Stimulated activated naive CD4-positive, alpha-beta T cell (primary cell): ENCODE results near the gene KCNC4.

Experiments used
- DNase-seq, 6 experiments: peaks; one replicate each; lab custom pipeline; 2025; lab: John Stamatoyannopoulos, UW

The KCNC4 gene

DNA sequence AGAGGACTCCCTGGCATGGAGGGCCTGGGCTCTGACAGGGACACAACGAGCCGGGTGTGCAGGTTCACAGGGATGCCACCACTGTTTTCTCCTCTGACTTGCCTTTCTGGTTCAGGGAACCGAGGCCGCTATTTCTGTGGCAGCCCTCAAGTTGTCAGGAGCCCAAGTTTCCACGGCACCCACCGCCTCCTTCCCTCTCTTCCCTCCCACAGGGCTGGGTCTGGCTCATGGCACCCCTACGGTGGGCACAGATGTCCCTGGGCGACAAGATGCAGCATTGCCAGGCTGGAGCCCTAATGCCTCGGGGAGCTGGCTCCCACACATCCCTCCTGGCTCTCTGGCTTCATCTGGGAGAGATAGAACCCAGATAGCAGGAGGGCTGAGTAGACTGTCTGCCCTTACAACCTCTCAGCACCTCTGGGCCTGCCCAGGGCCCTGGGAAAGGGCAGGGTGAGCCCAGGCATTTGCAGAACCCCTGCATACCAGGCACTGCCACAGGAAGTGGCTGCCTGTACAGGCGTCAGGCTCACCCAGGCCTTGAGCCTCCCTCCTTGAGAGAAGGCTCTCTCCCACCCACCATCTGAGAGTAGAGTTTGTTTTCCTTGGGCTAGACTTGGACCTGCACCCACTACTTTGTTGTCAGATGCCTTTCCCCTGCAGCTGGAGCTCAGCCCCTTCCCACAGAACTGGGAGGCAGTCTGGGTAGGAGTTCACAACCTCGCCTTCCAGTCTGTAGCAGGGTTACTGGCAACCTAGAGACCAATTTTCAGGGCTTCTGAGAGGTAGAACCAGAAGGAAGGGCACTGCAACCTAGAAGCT lies 20.5 kb downstream of the KCNC4 start:
- no peak for DNase-seq

GRCh38 chr1:110233861-110234260 lies 23.7 kb downstream of the KCNC4 start:
- no peak for DNase-seq

DNA sequence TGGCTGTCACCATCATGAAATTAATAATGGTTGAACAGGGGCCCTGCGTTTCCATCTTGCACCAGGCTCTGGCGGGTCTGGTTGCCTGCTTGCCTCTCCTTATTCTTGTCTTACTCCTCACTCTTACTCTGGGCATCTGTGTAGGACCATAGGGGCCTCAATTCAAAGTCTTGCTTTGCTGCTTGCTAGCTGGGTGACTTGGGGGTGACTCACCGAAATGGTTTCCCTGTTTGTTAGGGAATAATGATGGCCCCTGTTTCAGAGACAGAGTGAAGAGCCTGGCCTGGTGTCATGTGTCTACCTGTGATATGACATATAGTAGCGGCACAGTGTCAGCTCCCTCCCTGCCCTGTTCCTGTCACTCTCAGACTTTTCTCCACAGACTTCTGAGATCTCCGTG lies 24.6 kb downstream of the KCNC4 start:
- no peak for DNase-seq

DNA sequence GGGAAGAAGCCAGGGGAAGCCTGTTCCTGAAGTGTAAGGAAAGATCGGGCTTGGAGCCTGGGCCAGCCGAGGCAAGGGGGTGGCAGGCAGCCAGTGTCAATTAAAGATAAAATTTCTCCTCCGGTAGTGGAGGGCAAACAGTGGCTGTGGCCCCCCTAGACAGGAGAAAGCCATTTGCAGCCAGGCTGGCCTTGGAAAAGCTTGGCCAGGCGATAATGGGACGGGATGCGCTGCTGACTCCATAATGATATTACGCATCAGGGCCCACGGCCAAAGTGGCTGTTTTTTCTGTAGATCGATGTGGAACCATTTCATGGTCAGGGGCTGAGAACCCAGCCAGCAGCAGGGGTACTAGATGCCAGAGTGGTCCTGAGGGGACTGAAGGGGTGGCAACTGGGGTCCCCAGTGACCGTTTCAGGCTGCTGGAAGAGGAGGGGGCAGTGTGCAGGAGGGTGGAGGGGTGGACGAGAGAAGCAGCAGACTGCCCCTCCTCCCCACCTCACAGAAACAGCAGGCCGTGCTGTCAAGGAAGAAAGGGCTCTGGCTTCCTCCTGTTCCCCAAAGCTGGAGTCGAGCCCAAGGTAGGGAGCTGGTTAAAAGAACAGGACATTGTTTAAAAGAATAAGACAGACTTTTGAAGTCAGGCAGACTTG lies 25.2 kb downstream of the KCNC4 start:
- no peak for DNase-seq

GRCh38 chr1:110235834-110236682 lies 25.9 kb downstream of the KCNC4 start:
- DNase-seq: no peak

- DNase-seq: no peak
Observed at GRCh38 chr1:110237386-110238152, 27.5 kb downstream of the KCNC4 start.

DNA sequence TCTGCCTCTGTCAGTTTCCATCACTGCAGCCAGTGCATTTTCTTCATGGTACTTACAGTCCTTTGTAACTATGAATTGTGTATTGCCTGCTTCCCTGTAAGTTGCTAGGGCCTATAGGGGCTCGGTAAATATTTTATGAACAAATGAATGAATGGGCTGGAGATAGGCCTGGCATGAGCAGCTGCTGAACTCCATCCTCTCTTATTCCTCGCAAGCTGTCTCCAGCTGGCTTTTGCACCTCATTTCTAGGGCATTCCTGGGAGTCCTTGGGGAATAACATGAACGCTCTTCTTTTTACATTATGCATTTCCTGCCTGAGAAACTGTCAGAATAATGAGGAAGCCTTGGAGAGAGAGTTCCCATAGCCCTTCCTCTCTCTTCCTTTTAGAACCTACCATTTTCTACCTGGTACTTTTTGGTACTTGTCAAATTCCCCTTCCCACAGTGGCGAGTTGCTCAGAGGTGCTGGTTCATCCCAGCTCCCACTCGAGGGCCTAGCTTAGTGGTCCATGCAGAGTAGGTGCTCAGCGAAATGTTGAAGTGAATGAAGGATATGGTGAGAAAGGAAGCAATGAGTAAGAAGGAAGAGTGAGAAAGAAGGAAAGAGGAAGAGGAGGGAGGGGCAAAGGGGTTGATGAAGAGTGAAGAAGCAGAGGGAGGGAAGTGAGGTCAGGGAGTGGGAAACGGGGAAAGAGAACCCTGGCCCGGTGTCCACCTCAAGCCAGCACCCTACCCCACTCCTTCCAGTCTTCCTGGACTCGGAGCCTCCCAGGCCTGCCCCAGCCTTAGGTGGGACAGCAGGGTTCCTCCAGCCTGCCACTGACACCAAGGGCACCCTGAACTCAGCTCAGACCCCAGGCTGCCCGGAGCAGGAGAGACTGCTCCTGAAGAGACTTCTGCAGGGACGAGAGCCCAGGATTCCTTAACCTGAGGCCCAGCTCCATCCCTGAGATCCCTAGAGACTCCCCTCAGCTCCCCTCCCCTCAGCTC lies 29.6 kb downstream of the KCNC4 start:
- DNase-seq: no peak

DNA sequence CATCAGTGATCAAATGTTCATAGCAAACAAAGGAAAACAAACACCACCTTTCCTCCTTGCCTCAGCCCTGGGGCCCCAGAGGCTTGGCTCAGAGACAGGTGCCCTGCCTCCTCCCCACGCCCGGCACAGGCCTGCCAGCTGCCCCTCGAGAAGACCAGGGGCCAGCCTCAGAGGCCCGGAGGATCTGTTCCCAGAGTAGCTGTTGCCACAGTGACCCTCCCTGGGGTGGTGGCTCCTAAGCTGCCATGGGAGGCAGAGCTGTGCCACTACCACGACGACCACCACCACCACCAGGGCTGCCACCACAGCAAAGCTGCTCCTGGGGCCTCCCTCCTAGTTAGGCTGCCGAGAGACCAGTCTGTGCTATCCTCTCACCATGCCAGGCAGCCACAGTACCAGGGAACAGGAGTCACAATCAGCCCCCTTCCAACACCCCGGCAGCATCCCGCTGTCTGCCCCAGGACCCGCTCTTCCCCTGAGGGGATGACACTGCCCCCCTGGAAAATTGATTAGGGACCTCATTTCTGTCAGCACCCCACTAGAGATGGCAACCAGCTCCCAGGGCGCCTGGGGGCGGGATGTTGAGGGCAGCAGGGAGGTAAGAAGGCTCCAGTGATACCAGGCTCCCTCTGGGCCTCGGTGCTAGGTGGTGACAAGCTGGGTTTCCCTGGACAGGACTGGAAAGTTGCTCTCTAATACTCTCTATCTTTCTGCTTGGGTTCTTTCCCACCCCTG lies 30.5 kb downstream of the KCNC4 start:
- DNase-seq: no peak

- DNase-seq: no peak
Observed at GRCh38 chr1:110241516-110241915, 31.4 kb downstream of the KCNC4 start.

GRCh38 chr1:110242062-110242461 lies 31.9 kb downstream of the KCNC4 start:
- no peak for DNase-seq

DNA sequence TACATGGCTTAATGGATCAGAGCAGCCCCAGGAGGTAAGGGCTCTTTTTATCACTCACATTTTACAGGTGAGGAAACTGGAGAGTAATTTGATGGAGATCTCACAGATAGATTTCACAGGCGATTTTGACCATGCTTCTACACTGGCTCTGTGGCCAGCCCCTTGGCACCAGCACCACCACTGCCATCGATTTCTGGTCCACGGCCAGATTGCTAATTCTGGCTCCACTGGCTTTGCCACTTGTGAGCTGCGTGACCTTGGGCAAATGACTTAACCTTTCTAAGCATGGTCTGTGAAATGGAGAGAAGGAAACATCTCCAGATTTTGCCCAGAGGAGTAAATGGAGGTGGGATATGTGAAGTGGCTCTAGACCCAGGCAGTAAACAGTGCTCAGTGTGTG lies 32.6 kb downstream of the KCNC4 start:
- DNase-seq: no peak

DNA sequence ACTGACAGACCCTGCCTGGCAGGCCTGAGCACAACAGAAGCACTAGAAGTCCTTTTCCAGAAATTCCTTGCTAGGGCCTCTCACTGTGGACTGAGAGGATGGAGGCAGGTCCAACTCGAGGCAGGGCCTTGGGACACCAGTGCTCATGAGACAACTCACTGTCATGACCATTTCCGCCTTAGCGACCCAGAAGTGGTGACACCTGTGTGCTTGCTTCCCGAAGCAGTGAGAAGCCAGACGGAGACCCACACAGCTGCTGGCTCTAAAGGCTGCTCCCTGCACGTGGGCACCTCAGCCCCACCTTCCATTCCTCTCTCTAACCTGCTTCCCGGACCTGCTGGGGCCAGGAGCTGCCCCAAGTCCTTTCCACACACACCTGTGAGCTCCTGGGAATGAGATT lies 33.0 kb downstream of the KCNC4 start:
- DNase-seq: no peak

DNA sequence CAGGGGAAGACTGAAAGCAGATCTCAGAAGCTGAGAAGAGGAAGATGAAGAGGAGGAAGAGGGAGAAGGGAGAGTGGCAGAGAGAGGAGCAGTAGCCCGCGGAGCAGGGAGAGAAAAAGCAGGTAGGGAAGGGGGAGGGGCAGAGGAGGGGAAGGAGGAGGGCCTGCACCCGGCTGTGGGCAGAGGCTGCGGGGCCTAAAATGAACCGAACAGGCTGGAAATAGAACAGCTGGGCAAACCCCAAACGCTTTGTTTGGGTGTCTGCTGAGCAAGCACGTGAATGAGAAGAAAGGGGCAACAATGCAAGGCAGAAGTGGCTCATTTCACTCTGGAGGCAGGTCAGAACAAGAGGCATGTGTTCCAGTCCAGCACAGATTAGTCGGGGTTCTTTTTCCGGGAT lies 33.5 kb downstream of the KCNC4 start:
- no peak for DNase-seq

- DNase-seq: no peak
Observed at GRCh38 chr1:110245876-110246620, 35.9 kb downstream of the KCNC4 start.

- DNase-seq: no peak
Observed at GRCh38 chr1:110248746-110249145, 38.6 kb downstream of the KCNC4 start.

DNA sequence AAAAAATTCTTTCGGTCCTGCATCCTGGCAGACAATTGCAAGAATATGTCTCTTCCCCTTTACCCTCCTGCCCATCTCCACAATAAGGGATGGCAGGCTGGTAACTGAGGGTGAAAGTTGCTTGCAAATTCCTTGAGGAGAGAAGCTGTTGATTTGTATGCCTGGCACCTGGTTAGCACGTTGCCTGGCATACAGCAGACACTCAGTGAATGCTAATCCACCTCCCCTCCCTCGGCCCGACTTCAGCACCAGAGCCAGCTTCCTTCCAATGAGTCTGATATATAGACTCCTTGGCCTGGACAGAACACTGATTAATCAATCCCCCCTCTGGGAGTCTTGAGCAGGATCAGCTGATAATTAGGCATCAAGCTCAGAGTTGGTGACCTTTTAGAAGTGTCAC lies 39.1 kb downstream of the KCNC4 start:
- no peak for DNase-seq

GRCh38 chr1:110250008-110250407 lies 39.9 kb downstream of the KCNC4 start:
- no peak for DNase-seq

GRCh38 chr1:110250749-110251148 lies 40.6 kb downstream of the KCNC4 start:
- DNase-seq: no peak

- DNase-seq: no peak
Observed at GRCh38 chr1:110253213-110253612, 43.1 kb downstream of the KCNC4 start.
